CMK (cell line): Measurements from ENCODE around the gene AGT.
"Not testable (repeated sequence)": the region's sequence is repeated elsewhere in the genome, so short reads cannot be mapped to it uniquely, and the experiment has no call there.

Source experiments
- DNase-seq: peaks from one replicate; pipeline ENCODE4 v3.0.0-alpha.2; 2010; ENCODE audit warnings: low read depth

Gene AGT

GRCh38 chr1:230743899-230744298 lies 30.0 kb upstream of the AGT start:
- no peak for DNase-seq

- no peak for DNase-seq
Observed at GRCh38 chr1:230739564-230740290, 25.8 kb upstream of the AGT start.

GRCh38 chr1:230737622-230738262 lies 23.8 kb upstream of the AGT start:
- DNase-seq, result no peak

- no peak for DNase-seq
Observed at GRCh38 chr1:230735447-230735846, 21.5 kb upstream of the AGT start.

- no peak for DNase-seq
Observed at GRCh38 chr1:230730977-230731376, 17.1 kb upstream of the AGT start.

GRCh38 chr1:230728710-230729392 lies 14.9 kb upstream of the AGT start:
- DNase-seq, result no peak

- DNase-seq, result no peak
Observed at GRCh38 chr1:230725256-230726012, 11.5 kb upstream of the AGT start.

GRCh38 chr1:230721849-230722522 lies 8.1 kb upstream of the AGT start:
- DNase-seq, result not testable (repeated sequence)

- DNase-seq, result no peak
Observed at GRCh38 chr1:230717251-230717650, 3.3 kb upstream of the AGT start.

GRCh38 chr1:230716453-230716852 lies 2.5 kb upstream of the AGT start:
- DNase-seq, result not testable (repeated sequence)

GRCh38 chr1:230715510-230715909 lies 1.6 kb upstream of the AGT start:
- DNase-seq, result no peak

- no peak for DNase-seq
Observed at GRCh38 chr1:230713547-230713914, 391 bp downstream of the AGT start.

- DNase-seq, result no peak
Observed at GRCh38 chr1:230713138-230713537, 784 bp downstream of the AGT start.

- no peak for DNase-seq
Observed at GRCh38 chr1:230712470-230712942, 1.4 kb downstream of the AGT start.

- no peak for DNase-seq
Observed at GRCh38 chr1:230711245-230711644, 2.7 kb downstream of the AGT start.

GRCh38 chr1:230710543-230710904 lies 3.4 kb downstream of the AGT start:
- no peak for DNase-seq

- no peak for DNase-seq
Observed at GRCh38 chr1:230709619-230710542, 4.0 kb downstream of the AGT start.

- no peak for DNase-seq
Observed at GRCh38 chr1:230708631-230709580, 5.0 kb downstream of the AGT start.
